NT2/D1 (cell line): ENCODE results near the gene MOB3B.

Experiments
- SUZ12 ChIP-seq: IDR thresholded peaks from 2 replicates; pipeline ENCODE4 v1.6.1; 2011; ENCODE audit not compliant: insufficient read length, insufficient read depth; ENCODE audit errors: extremely low read depth
- YY1 ChIP-seq: IDR thresholded peaks from 2 replicates; pipeline ENCODE4 v1.6.1; 2011; ENCODE audit not compliant: insufficient read length, insufficient read depth

DNA sequence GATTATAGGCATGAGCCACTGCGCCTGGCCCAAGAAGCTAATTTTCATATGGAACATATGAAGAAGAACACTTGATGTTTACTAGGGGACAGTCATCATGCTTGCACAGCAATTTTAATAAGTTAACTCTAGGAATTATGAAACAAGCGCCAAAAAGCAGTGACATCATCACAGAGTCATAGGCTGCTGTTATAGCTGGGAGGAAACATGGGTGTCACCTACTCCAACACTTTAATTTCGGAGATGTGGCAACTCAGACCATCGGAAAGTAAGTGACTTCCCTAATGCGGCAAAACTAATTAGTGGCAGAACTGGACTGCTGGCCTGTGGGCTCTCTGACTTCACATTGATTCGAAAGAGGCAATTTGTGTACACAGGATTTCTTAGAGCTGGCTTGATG lies 194.5 kb downstream of the MOB3B start:
- no peak for TF ChIP-seq SUZ12
- TF ChIP-seq YY1 = no peak
